Measurements from ENCODE around the gene POLR2E. TPM values are rescaled to one million over a fixed set of nuclear protein-coding genes. Genes with fewer than 3 reads are reported as not detected.

POLR2E gene
- total and polyA plus RNA-seq, 9 of the 15 experiments (the other 6 are each of a cell fraction or from before 2014, with no cell fraction given) = 3.4 to 413 (median 244) TPM

- peak in 1 of 2 experiments; percentile 45; a peak in 2 of 4 replicates for TF ChIP-seq HDAC1 (IDR thresholded peaks at IDR 0.05)
- TF ChIP-seq ZFPM2 (CRISPR knock-in tag; IDR thresholded peaks at IDR 0.05) = no peak
- TF ChIP-seq PRPF4 (IDR thresholded peaks at IDR 0.05; ENCODE audit: insufficient read depth, low read depth, low read length, poor library complexity, severe bottlenecking) = no peak
- no peak for TF ChIP-seq GABPA (tag; conservative IDR thresholded peaks at IDR 0.05; ENCODE audit: low read depth)
- no peak for TF ChIP-seq PTTG1 (tag; IDR thresholded peaks at IDR 0.05; ENCODE audit: low read depth)
- TF ChIP-seq ZNF239 (CRISPR knock-in tag; IDR thresholded peaks at IDR 0.05) = no peak
- no peak for TF ChIP-seq TBP (optimal IDR thresholded peaks at IDR 0.05; ENCODE audit: low read depth, low read length)
- no peak for TF ChIP-seq RBM17 (IDR thresholded peaks at IDR 0.05; ENCODE audit: borderline replicate concordance, low read depth, low read length)
- TF ChIP-seq ARNT (IDR thresholded peaks at IDR 0.05) = no peak
- TF ChIP-seq SOX6 (IDR thresholded peaks at IDR 0.05) = no peak
- no peak for TF ChIP-seq MAFF (IDR thresholded peaks at IDR 0.05; ENCODE audit: low read length)
- TF ChIP-seq CREB1 (IDR thresholded peaks at IDR 0.05) = no peak
- TF ChIP-seq CREB1 (CRISPR knock-in tag; IDR thresholded peaks at IDR 0.05) = no peak
- TF ChIP-seq DDX20 (tag; IDR thresholded peaks at IDR 0.05; ENCODE audit: low read depth) = no peak
- TF ChIP-seq KLF13 (tag; IDR thresholded peaks at IDR 0.05; ENCODE audit: borderline replicate concordance, low read depth) = no peak
- TF ChIP-seq ZNF75A (CRISPR knock-in tag; IDR thresholded peaks at IDR 0.05) = no peak
- TF ChIP-seq NR2C2 (CRISPR knock-in tag; IDR thresholded peaks at IDR 0.05) = peak; percentile 51; the same call in 1 of the 2 replicates
- TF ChIP-seq NR2C2 (tag; IDR thresholded peaks at IDR 0.05) = no peak
- TF ChIP-seq ARHGAP35 (IDR thresholded peaks at IDR 0.05; ENCODE audit: partially characterized antibody) = peak; percentile 26
- TF ChIP-seq POLR3G (IDR thresholded peaks at IDR 0.05; ENCODE audit: extremely low read depth, insufficient read length, insufficient replicate concordance) = no peak
- TF ChIP-seq GTF2F1 (IDR thresholded peaks at IDR 0.05; ENCODE audit: low read depth, low read length) = no peak
- 0 out of 4 replicates have a peak, but pooled peaks of 1 of the 2 experiments have one; percentile 15 for TF ChIP-seq FOXA3 (CRISPR knock-in tag; conservative IDR thresholded peaks at IDR 0.05 in 1 of 2, IDR thresholded peaks at IDR 0.05 in 1 of 2)
- TF ChIP-seq MAZ (CRISPR knock-in tag; conservative IDR thresholded peaks at IDR 0.05 in 1 of 2, IDR thresholded peaks at IDR 0.05 in 1 of 2) = peak in 1 of 2 experiments; percentile 50; a peak in 1 of 4 replicates
- TF ChIP-seq CBFA2T3 (IDR thresholded peaks at IDR 0.05) = no peak
- no peak for TF ChIP-seq ZNF398 (CRISPR knock-in tag; IDR thresholded peaks at IDR 0.05)
- TF ChIP-seq POLR2H (tag; IDR thresholded peaks at IDR 0.05; ENCODE audit: low read depth) = no peak
- peak; percentile 73 for TF ChIP-seq POLR2G (IDR thresholded peaks at IDR 0.05; ENCODE audit: low read depth, low read length)
- 0 out of 2 replicates have a peak, but pooled peaks have one; percentile 1 for TF ChIP-seq CBFB (CRISPR knock-in tag; IDR thresholded peaks at IDR 0.05)
Observed at GRCh38 chr19:1112268-1113029, 17.3 kb upstream of the POLR2E start (continued).

Measured in K562 (cell line).